Measurements from ENCODE around the gene SYNGR2. TPM values are rescaled to one million over a fixed set of nuclear protein-coding genes. Genes with fewer than 3 reads are reported as not detected.

The SYNGR2 gene
- total and polyA plus RNA-seq, 9 of the 15 experiments (the other 6 are each of a cell fraction or from before 2014, with no cell fraction given): 1.4 to 173 (median 87.8) TPM

DNA sequence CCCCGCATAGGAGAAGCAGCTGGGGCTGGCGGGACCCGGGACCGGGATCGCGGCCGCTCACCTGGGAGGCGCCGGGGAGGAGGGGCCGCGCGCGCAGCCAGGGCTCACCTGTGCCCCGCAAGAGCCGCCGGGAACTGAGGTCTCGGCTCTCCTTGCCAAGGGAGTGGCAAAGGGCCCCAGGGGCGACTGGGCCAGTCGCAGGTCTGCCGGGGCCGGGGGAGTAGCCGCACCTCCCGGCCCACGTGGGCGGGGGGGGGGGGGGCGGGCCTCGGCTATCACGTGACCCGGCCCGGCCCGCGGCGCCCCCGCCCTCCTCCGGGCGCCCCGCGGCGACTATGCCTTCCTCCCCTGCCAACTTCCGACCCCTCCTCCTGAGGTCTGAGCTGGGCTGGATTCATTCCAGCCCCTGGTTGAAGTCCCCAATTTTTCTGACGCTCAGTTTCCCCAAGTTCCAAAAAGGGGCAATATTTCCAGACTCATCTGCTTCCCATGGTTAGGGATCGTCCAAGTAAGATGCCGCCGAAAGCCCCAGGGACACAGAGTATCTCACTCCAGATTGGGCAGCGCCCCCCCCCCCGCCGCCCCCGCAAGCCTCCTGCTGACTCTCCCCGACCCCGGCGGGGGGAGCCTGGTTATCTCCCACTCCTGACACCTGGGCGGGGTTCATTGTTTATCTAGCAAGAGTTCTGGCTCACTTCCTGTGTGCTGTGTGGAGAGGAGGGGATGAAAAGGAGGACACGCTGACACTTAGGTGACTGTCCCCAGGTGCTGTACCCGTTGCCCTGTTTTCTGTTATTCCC lies 39.6 kb upstream of the SYNGR2 start, which contains the start of gene TMC6 (continued):
- peak; percentile 91 for TF ChIP-seq PRDM10 (IDR thresholded peaks at IDR 0.05; ENCODE audit: partially characterized antibody)
- no peak for TF ChIP-seq FOXA1 (IDR thresholded peaks at IDR 0.05; ENCODE audit: borderline replicate concordance)
- TF ChIP-seq TRIM28 (IDR thresholded peaks at IDR 0.05): peak; percentile 47; the same call in 1 of the 2 replicates
- TF ChIP-seq KHSRP (IDR thresholded peaks at IDR 0.05): no peak
- no peak for TF ChIP-seq CBX2 (IDR thresholded peaks at IDR 0.05; ENCODE audit: insufficient read depth, low read length, poor library complexity, severe bottlenecking)
- TF ChIP-seq, protein P1, sequence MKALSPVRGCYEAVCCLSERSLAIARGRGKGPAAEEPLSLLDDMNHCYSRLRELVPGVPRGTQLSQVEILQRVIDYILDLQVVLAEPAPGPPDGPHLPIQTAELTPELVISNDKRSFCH (CRISPR knock-in tag; IDR thresholded peaks at IDR 0.05): no peak
- TF ChIP-seq, protein P1 (tag; IDR thresholded peaks at IDR 0.05): 0 out of 2 replicates have a peak, but pooled peaks have one; percentile 38
- peak; percentile 26; the same call in 1 of the 2 replicates for TF ChIP-seq NFE2 (IDR thresholded peaks at IDR 0.05; ENCODE audit: low read depth)
- TF ChIP-seq GABPB1 (CRISPR knock-in tag; IDR thresholded peaks at IDR 0.05): peak; percentile 43; the same call in 1 of the 2 replicates
- TF ChIP-seq THRA (IDR thresholded peaks at IDR 0.05): no peak
- TF ChIP-seq ARHGAP35 (IDR thresholded peaks at IDR 0.05; ENCODE audit: partially characterized antibody): no peak
- no peak for TF ChIP-seq SRSF3 (IDR thresholded peaks at IDR 0.05; ENCODE audit: insufficient read depth, low read length)
- no peak for TF ChIP-seq ZNF354B (CRISPR knock-in tag; IDR thresholded peaks at IDR 0.05)

All from K562 (cell line).